Panc1 (cell line): ENCODE data around the gene KLC1.

Source experiments
- POLR2AphosphoS5 ChIP-seq: IDR thresholded peaks from 2 replicates; pipeline ENCODE4 v1.6.1; 2012; ENCODE audit warnings: mild to moderate bottlenecking, low read depth, low read length, moderate library complexity
- REST ChIP-seq, 2 experiments: IDR thresholded peaks; 2 replicates each; pipeline ENCODE4 v1.6.1; 2011 to 2012; ENCODE audit warnings: low read depth in 2 of 2, control low read depth in 1 of 2, low read length in 1 of 2, mild to moderate bottlenecking in 1 of 2, moderate library complexity in 1 of 2; ENCODE audit not compliant: insufficient read depth in 1 of 2
- SIN3A ChIP-seq: IDR thresholded peaks from 2 replicates; pipeline ENCODE4 v1.6.1; 2012; ENCODE audit warnings: low read depth, mild to moderate bottlenecking, low read length, moderate library complexity, borderline replicate concordance; ENCODE audit not compliant: insufficient read depth
- TCF7L2 ChIP-seq: IDR thresholded peaks from 2 replicates; pipeline ENCODE4 v1.6.1; 2011; ENCODE audit warnings: mild to moderate bottlenecking, low read depth, low read length, inconsistent platforms
- TF ChIP-seq, protein P1 (sequence below): fragments of 450-650 bp; IDR thresholded peaks from 2 replicates; pipeline ENCODE4 v1.5.1; 2017; ENCODE audit warnings: mild to moderate bottlenecking

DNA sequence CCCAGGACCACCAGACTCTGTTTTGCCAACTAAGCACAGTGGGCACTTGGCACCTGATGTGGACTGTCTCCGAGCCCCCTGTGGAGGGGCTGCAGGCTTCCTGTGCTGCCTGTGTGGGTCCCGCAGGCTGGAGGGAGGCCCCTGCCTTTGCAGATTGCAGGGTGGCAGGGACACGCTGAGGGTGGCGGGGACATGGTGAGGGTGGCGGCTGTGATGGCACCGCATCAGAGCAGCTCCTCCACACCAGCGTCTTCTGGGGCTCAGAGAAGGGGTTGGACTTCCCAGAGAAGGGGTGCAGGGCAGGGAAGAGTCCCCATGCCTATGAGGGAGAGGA is 94.7 kb downstream of the KLC1 start:
- TF ChIP-seq, protein P1, sequence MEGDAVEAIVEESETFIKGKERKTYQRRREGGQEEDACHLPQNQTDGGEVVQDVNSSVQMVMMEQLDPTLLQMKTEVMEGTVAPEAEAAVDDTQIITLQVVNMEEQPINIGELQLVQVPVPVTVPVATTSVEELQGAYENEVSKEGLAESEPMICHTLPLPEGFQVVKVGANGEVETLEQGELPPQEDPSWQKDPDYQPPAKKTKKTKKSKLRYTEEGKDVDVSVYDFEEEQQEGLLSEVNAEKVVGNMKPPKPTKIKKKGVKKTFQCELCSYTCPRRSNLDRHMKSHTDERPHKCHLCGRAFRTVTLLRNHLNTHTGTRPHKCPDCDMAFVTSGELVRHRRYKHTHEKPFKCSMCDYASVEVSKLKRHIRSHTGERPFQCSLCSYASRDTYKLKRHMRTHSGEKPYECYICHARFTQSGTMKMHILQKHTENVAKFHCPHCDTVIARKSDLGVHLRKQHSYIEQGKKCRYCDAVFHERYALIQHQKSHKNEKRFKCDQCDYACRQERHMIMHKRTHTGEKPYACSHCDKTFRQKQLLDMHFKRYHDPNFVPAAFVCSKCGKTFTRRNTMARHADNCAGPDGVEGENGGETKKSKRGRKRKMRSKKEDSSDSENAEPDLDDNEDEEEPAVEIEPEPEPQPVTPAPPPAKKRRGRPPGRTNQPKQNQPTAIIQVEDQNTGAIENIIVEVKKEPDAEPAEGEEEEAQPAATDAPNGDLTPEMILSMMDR: no peak
- TF ChIP-seq SIN3A (no peak), POLR2AphosphoS5 (no peak), TCF7L2 (no peak), REST (IDR thresholded peaks at IDR 0.05; ENCODE audit: insufficient read depth in 1 of 2, low read depth in 2 of 2, low read length in 1 of 2) (no peak)
